Neural crest cell (in vitro differentiated cells): ENCODE measurements around the gene GRIN2A. TPM values are rescaled to one million over a fixed set of nuclear protein-coding genes. Genes with fewer than 3 reads are reported as not detected.

Experiments
- DNase-seq: peaks from one replicate; pipeline ENCODE4 v3.0.0; 2021; ENCODE audit warnings: low read depth, mixed read lengths, low spot score
- H3K27ac Mint-ChIP-seq: one replicate; pipeline ENCODE4 v1.8.0; 2021; ENCODE audit warnings: mild to moderate bottlenecking, mixed read lengths; ENCODE audit not compliant: unreplicated experiment
- H3K27me3 Mint-ChIP-seq: 2 replicates; pipeline ENCODE4 v1.8.0; 2021; ENCODE audit warnings: low read depth, mild to moderate bottlenecking, mixed read lengths
- H3K36me3 Mint-ChIP-seq: 2 replicates; pipeline ENCODE4 v1.8.0; 2021; ENCODE audit warnings: low read depth, mild to moderate bottlenecking, mixed read lengths
- H3K4me1 Mint-ChIP-seq: 2 replicates; pipeline ENCODE4 v1.8.0; 2021; ENCODE audit warnings: mixed read lengths
- H3K4me3 Mint-ChIP-seq: one replicate; pipeline ENCODE4 v1.8.0; 2021; ENCODE audit warnings: mild to moderate bottlenecking, mixed read lengths
- H3K9me3 Mint-ChIP-seq: 2 replicates; pipeline ENCODE4 v1.8.0; 2021; ENCODE audit warnings: mixed read lengths
- total RNA-seq: library from RNA; stranded (reverse); gene quantifications from 2 replicates; pipeline ENCODE4 v1.2.1, GENCODE V29; 2021
- TF ChIP-seq, protein P1 (sequence below): fragments of 200-600 bp; sonication (generic); conservative IDR thresholded peaks from 2 replicates; pipeline ENCODE4 v1.5.0; 2021; ENCODE audit warnings: antibody characterized with exemption, mild to moderate bottlenecking

The GRIN2A gene
- total RNA-seq, 1 donor from 2014 or later, result 0.09 TPM

DNA sequence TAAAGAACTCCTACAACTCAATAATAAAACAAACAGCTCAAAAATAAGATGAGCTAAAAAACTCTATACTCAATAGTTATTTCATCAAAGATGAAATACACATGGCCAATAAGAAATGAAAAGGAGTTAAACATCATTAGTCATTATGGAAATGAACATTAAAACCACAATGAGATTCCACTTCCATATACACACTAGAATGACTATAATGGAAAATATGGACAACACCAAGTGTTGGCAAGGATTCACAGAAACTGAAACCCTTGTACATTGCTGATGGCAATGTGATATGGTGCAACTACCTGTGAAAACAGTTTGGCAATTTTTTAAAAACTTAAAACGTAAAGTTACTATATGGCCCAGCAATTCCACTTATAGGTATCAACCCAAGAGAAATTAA lies 91.4 kb downstream of the GRIN2A start:
- Mint-ChIP-seq H3K36me3 (no peaks in the 10 kb centered on the region), H3K27ac (no peak overlapping the region), H3K4me3 (no peak overlapping the region), H3K9me3 (no peaks in the 10 kb centered on the region), H3K4me1 (peaks cover 4% of the 10 kb centered on the region), H3K27me3 (peaks cover 17% of the 10 kb centered on the region)
- TF ChIP-seq, protein P1, sequence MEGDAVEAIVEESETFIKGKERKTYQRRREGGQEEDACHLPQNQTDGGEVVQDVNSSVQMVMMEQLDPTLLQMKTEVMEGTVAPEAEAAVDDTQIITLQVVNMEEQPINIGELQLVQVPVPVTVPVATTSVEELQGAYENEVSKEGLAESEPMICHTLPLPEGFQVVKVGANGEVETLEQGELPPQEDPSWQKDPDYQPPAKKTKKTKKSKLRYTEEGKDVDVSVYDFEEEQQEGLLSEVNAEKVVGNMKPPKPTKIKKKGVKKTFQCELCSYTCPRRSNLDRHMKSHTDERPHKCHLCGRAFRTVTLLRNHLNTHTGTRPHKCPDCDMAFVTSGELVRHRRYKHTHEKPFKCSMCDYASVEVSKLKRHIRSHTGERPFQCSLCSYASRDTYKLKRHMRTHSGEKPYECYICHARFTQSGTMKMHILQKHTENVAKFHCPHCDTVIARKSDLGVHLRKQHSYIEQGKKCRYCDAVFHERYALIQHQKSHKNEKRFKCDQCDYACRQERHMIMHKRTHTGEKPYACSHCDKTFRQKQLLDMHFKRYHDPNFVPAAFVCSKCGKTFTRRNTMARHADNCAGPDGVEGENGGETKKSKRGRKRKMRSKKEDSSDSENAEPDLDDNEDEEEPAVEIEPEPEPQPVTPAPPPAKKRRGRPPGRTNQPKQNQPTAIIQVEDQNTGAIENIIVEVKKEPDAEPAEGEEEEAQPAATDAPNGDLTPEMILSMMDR, result no peak
- no peak for DNase-seq

- Mint-ChIP-seq H3K27me3 (peaks cover 17% of the 10 kb centered on the region), H3K9me3 (no peaks in the 10 kb centered on the region), H3K4me1 (peaks cover 4% of the 10 kb centered on the region), H3K4me3 (no peak overlapping the region), H3K27ac (no peak overlapping the region), H3K36me3 (no peaks in the 10 kb centered on the region)
- TF ChIP-seq, protein P1, result no peak
- DNase-seq, result no peak
Observed at GRCh38 chr16:10088380-10088793, 93.8 kb downstream of the GRIN2A start.

DNA sequence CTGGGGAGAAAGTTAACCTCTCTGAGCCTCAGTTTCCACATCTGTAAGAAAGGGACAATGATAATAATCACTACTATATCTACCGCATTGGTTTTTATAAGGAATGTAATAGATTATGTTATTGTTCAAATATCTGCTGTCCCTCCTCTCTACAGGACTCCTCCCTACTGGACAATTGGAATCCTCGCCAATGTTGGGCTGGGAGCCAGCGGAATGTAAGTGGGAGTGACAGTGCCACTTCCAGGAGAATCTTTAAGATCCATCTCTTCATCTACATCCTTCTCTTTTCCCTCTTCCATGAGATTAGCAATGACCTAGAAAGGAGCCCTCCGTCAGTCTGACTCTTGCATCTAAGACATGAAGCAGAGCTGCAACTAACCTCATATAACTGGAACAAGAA lies 95.1 kb downstream of the GRIN2A start:
- H3K4me1 Mint-ChIP-seq, result peaks cover 4% of the 10 kb centered on the region
- H3K4me3 Mint-ChIP-seq, result no peak overlapping the region
- no peaks in the 10 kb centered on the region for H3K9me3 Mint-ChIP-seq
- no peak for DNase-seq
- TF ChIP-seq, protein P1, result no peak
- H3K36me3 Mint-ChIP-seq, result no peaks in the 10 kb centered on the region
- H3K27ac Mint-ChIP-seq, result no peak overlapping the region
- peaks cover 17% of the 10 kb centered on the region for H3K27me3 Mint-ChIP-seq

- Mint-ChIP-seq H3K4me3 (no peak overlapping the region), H3K4me1 (peaks cover 4% of the 10 kb centered on the region), H3K36me3 (no peaks in the 10 kb centered on the region), H3K9me3 (no peaks in the 10 kb centered on the region), H3K27me3 (peaks cover 15% of the 10 kb centered on the region), H3K27ac (no peak overlapping the region)
- no peak for DNase-seq
- TF ChIP-seq, protein P1, result no peak
Observed at GRCh38 chr16:10086620-10087019, 95.6 kb downstream of the GRIN2A start.

DNA sequence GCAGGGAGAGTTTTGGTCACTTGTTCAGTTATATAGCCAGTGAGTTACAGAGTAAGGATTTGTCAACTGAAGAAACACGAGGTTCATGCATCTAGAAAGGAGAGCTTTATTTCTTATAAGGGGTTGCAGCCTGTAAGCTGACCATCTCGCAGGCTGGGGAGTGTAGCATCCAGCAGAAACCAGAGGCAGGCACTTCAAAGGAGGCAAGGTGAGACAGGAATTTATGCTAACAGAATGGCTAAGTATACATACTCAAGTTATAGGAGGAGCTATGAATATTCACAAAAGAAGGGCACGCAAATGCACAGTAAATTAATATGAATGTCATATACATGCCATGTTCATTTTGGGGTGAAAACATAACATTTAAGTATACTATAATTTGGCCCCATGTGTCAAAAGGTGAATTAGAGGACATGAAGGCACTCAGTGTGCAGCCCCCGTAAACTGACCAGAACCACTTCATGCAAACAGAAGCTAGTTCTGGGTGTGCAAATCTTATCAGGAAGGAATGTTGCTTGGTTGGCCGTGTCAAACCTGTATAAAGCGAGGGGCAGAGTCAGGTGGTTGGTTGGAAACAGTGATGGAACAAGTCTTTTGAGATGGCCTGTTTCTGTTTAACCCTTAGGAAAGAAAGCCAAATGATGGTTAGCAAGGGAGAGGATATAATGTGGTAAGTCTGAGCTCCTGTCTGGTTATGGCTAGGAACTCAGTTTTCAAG lies 97.0 kb downstream of the GRIN2A start:
- TF ChIP-seq, protein P1, result no peak
- Mint-ChIP-seq H3K27me3 (peaks cover 8% of the 10 kb centered on the region), H3K27ac (no peak overlapping the region), H3K4me3 (no peak overlapping the region), H3K36me3 (no peaks in the 10 kb centered on the region), H3K9me3 (no peaks in the 10 kb centered on the region), H3K4me1 (peaks cover 13% of the 10 kb centered on the region)
- DNase-seq, result no peak
